HG03521 (cell line): ENCODE results near the gene ATRIP.
"Not testable (repeated sequence)": the region's sequence is repeated elsewhere in the genome, so short reads cannot be mapped to it uniquely, and the experiment has no call there.

Experiments
- ATAC-seq: cut with Tn5 transposase; IDR thresholded peaks from one replicate; pipeline ENCODE4 v1.9.1; 2021; ENCODE audit warnings: mild to moderate bottlenecking, moderate library complexity; ENCODE audit not compliant: unreplicated experiment

ATRIP gene

GRCh38 chr3:48446425-48447193 lies at the start of gene ATRIP:
ATRIP (plus strand) TSS chr3:48446737; CDS start chr3:48446846, 109 bp downstream.
- ATAC-seq: peak; percentile 86

- ATAC-seq: no peak
These were observed 48.5 kb upstream of the ATRIP start for GRCh38 chr3:48397767-48398681.

DNA sequence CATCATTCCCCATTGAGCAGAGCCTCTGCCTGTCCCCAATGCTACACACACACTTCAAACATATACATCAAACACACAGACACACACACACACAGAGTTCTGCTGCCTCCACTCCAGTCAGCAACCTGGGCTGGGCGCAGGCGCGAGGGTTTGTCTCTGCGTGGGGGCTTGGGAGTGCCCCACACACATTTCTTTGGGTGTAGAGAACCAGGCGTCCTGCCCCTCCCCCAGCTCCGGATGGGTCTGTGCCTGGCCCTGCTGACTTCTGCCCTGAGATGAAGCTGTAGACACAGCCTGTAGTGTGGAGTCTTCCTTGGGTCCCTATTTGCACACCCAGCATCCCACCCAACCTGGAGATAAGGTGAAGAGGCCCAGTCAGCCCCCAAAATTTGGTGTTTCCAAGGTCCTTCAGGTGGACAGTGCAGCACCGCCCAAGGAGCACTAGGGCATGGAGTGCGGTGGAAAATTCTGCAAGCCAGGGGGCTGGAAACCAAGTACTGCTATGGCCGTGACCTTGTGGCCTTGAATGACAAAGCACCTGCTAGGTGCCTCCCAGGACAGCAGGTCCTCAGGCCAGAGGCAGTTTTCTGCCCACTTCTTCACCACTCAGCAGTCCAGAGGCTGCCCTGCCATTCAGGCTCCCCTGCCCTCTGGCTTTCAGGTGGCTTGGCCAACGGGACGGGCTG lies 47.7 kb upstream of the ATRIP start:
- ATAC-seq: no peak

- no peak for ATAC-seq
These were observed 47.0 kb upstream of the ATRIP start for GRCh38 chr3:48399387-48400172.

DNA sequence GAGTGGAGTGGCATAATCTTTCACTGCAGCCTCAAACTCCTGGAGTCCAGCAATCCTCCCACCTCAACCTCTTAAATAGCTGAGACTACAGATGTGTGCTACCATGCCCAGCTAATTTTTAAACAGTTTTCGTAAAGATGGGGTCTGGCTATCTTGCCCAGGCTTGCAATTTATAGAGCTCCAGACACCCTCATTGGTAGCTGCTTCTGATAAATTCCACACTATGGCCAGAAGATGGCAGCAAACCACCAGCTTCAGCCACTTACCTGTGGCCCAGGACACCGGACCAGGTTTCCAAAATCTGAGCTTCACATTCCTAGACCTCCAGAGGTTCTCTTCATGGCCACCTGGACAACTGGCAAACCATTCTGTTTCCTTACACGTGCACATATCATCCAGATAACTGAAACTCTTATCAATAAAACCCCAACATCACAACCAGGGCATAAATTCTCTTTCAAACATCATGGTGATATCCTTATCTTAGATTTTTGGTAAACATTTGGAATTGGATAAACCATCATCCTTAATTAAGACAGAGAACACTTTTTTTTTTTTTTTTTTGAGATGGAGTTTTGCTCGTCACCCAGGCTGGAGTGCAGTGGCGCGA lies 45.6 kb upstream of the ATRIP start:
- no peak for ATAC-seq

DNA sequence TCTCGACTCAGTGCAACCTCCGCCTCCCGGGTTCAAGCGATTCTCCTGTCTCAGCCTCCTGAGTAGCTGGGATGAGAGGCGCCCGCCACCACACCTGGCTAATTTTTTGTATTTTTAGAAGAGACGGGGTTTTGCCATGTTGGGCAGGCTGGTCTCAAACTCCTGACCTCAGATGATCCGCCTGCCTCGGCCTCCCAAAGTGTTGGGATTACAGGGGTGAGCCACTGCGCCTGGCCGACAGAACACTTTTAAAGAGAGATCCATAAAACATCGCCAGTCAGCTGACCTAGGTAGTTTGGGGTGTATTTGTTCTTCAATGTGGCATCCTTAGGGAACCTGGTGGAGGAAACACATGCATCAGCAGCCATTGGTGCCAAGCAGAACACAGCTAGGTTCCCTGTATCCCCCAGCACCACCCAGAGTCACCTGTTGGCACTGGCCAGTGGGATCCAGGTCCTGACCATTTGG lies 45.1 kb upstream of the ATRIP start:
- ATAC-seq: not testable (repeated sequence)

DNA sequence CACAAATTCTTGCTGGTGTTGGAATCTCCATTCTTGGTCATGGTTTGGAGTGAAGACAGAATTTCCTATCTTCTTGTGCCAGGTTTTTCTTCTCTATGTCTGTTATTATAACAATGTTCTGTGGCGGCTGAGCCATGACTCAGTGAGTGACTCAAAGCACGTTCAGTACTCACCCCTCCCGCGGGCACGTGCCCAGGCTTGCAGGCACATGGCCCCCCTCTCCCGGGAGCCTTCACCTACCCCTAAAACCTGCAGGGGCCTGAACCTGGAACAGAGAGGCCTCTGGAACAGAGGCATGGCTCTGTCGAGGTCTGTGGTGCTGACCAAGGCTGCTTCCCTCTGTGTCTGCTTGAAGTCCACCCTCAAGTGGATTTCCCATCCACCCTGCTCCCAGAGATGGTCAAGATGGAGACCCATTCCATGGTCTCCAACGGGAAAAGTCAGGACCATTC lies 44.2 kb upstream of the ATRIP start:
- ATAC-seq: no peak

DNA sequence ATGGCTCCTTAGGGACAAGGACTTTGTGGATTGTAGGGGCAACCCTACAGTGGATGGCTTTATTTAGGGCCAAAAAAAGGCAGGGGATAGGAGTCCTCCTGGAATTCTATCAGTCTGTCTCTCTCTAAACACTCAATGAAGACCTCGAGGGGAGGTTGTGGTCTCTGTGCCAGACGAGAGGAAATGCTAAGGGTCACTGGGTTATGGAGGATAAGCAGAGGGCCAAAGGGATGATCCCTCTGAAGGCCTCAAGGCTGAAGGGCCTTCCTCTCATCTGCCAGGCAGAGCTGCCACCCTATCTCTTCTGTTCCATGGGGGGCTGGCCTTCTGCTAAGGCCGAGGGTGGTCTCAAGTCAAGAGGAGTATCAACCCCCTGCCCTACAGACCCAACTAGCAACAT lies 43.6 kb upstream of the ATRIP start:
- ATAC-seq: no peak

DNA sequence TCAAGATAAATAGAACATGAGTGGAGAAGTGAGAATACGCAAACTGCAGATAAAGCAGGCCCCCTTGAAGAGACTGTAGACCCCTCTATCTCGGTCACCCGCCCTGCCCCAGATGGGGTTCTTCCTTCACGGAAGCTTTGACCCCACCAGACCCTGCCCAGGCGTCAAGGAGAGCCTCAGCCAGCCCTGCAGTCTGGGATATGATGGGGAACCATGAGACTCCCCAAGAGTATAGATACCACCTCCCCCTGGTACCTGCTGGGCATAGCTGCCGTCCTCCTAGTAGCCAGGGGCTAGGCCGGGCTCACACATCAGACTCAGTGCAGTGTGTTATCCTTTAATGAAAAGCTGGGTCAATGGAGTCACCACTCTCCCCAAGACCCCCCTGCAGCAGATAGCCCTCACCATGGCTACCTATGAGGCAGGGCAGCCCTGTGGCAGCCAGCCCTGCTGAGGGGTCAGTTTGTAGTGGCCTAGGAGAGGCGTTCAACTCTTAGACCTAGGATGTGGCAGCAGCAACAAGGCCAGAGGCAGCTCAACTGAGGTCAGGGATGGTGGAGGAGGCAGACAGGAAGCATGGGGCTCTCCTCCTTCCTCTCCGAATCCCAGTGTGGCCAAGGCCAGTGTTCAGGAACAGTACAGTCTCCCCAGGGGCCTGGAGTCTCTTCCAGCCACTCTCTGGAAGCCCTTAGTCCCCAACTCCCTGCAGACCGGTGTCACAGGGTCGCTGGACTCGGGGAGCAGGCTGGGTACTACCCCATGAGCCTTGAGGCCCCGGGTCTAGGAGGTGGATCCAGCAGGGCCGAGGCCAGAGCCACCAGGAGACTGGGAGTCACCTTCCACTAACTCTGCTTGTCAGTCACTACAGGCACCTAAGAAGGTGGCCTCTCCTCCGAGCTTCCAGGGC lies 42.8 kb upstream of the ATRIP start:
- no peak for ATAC-seq

GRCh38 chr3:48404440-48405342 lies 41.8 kb upstream of the ATRIP start:
- ATAC-seq: no peak

GRCh38 chr3:48405343-48405881 lies 41.1 kb upstream of the ATRIP start:
- no peak for ATAC-seq

GRCh38 chr3:48405971-48406370 lies 40.6 kb upstream of the ATRIP start:
- ATAC-seq: no peak

DNA sequence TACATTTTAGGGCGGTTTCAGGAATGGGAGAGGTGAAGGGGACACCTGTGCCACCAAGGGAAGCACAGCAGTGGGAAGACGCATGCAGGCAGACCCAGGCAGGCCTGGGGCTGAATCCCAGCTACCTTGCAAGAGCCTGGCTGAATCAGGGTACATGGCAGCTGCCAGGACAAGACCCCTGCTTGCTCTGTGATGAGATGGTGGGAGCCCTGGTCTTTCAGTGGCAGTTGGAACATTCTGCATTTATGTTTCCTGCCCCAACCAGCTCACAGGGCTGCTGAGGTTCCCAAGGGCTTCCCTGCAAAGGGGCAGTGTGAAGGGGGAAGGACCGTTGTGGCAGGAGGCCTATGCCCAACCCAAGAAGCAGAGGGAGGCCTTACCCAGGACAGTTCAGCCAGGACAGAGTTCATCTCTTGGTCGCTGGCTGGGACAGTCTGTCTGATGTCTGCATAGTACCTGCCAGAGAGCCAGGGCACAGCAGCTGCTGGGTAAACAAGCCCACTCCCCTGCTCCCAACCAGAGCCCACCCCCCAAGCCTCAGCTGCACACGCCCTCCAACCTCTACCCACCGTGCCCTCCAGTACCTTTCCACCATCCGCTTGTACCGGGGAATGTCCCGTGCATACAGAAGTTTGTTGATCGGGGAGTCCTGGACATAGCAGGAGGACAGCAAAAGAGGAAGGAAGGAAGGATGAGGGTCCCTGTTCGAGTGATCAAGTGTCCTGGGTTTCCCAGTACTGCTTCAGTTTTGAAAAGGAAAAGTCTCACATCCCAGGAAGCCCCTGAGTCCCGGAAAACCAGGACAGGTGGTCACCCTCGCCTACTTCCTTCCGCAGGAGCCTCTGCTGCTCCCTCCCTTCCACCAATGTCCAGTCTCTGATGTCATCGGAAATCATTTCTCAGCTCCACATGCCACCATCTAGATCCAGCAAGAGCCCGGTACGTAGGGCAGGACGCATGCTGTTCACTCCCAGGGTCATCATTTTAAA lies 39.8 kb upstream of the ATRIP start:
- no peak for ATAC-seq

DNA sequence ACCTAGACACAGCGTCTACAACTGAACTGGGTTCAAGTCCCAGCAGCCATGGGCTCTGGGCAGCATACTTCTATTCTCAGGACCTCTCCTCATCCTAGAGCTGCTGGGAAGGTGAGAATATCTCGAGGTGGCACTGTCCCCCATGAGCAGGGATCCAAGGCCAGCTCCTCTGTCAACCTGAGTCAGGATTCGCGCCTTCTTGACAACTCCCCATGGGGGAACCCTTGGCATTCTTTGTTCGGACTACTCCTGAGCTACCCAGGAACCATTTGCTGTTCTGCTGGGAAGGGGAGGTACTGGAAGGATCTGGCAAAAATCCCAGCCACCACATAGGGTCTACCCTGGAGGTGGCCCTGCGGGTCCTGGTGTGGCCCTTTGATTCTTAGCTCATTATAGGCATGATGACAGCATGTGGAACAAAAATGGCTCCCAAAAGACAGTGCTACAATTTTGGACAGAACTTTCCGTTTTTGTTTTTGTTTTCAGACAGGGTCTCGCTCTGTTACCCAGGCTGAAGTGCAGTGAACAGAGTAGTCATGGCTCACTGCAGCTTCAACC lies 38.9 kb upstream of the ATRIP start:
- ATAC-seq: no peak

DNA sequence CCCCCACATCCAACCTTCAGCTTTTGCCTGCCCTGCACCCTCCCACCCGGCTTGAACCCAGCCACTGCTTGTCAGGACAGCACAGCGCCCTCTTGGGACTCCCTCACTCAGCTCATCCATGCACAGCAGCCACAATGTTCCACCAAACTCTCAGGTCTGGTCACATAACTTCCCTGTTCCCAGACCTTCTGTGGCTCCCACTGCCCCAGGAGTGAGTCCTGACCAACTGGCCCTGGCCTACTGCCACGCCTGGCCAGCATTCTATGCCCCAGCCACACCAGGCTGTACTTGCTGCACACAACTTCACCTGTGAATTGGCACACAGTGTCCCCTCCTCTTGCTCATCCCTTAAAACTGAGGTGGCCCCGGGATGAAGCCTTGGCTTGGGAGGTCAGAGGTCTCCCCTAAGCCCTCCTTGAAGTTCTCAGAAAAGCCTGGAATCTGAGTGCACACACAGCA lies 37.7 kb upstream of the ATRIP start:
- ATAC-seq: no peak
